Measurements from ENCODE around the gene GSTA1.

DNA sequence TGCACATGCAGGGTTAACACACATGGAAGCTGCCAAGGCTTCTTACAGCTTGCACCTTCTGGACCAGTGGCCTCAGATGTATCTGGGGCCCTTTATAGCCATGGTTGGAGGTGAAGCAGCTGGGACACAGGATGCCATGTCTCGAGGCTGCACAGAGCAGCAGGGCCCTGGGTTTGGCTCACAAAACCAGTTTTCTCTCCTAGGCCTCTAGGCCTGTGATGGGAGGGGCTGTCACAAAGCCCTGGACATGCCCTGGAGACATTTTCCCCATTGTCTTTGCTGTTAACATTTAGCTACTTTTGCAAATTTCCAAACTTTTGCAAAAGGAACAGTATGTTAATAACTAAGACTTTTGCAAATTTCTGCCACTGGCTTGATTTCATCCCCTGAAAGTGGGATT lies 18.2 kb upstream of the GSTA1 start:
- TF ChIP-seq, protein P1, sequence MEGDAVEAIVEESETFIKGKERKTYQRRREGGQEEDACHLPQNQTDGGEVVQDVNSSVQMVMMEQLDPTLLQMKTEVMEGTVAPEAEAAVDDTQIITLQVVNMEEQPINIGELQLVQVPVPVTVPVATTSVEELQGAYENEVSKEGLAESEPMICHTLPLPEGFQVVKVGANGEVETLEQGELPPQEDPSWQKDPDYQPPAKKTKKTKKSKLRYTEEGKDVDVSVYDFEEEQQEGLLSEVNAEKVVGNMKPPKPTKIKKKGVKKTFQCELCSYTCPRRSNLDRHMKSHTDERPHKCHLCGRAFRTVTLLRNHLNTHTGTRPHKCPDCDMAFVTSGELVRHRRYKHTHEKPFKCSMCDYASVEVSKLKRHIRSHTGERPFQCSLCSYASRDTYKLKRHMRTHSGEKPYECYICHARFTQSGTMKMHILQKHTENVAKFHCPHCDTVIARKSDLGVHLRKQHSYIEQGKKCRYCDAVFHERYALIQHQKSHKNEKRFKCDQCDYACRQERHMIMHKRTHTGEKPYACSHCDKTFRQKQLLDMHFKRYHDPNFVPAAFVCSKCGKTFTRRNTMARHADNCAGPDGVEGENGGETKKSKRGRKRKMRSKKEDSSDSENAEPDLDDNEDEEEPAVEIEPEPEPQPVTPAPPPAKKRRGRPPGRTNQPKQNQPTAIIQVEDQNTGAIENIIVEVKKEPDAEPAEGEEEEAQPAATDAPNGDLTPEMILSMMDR (conservative IDR thresholded peaks at IDR 0.05), result no peak
- no peak for TF ChIP-seq ZFX (IDR thresholded peaks at IDR 0.05)
